Progenitor cell of endocrine pancreas (in vitro differentiated cells): ENCODE results near the gene CHRNE. TPM values are rescaled to one million over a fixed set of nuclear protein-coding genes. Genes with fewer than 3 reads are reported as not detected.

Experiments used
- DNase-seq: peaks from one replicate; pipeline ENCODE4 v3.0.0; 2021; ENCODE audit warnings: low spot score; ENCODE audit not compliant: unreplicated experiment
- H3K27ac Mint-ChIP-seq: 2 replicates; pipeline ENCODE4 v1.8.0; 2021; ENCODE audit warnings: mild to moderate bottlenecking, moderate library complexity, mixed read lengths
- H3K27me3 Mint-ChIP-seq: 2 replicates; pipeline ENCODE4 v1.8.0; 2021; ENCODE audit warnings: mixed read lengths
- H3K36me3 Mint-ChIP-seq: 2 replicates; pipeline ENCODE4 v1.8.0; 2022; ENCODE audit warnings: mixed read lengths; ENCODE audit not compliant: insufficient read depth
- H3K4me1 Mint-ChIP-seq: 2 replicates; pipeline ENCODE4 v1.8.0; 2021; ENCODE audit warnings: low read depth, mixed read lengths
- H3K4me3 Mint-ChIP-seq: 2 replicates; pipeline ENCODE4 v1.8.0; 2021; ENCODE audit warnings: low read depth, mild to moderate bottlenecking, moderate library complexity, mixed read lengths
- H3K9me3 Mint-ChIP-seq: 2 replicates; pipeline ENCODE4 v1.8.0; 2021; ENCODE audit warnings: low read depth, mixed read lengths
- total RNA-seq: library from RNA; stranded (reverse); gene quantifications from 2 replicates; pipeline ENCODE4 v1.2.1, GENCODE V29; 2021
- TF ChIP-seq, protein P1 (sequence below): fragments of 200-600 bp; sonication (generic); IDR thresholded peaks from one replicate; pipeline ENCODE4 v1.5.0; 2021; ENCODE audit warnings: antibody characterized with exemption, mild to moderate bottlenecking; ENCODE audit not compliant: unreplicated experiment

Gene CHRNE
- total RNA-seq, 1 donor from 2014 or later, result 0.36 TPM

- no peaks in the 10 kb centered on the region for H3K27me3 Mint-ChIP-seq
- peak overlapping the region; percentile 99 for H3K27ac Mint-ChIP-seq
- H3K9me3 Mint-ChIP-seq, result no peaks in the 10 kb centered on the region
- peaks cover 11% of the 10 kb centered on the region for H3K36me3 Mint-ChIP-seq
- DNase-seq, result no peak
- peaks cover 28% of the 10 kb centered on the region for H3K4me1 Mint-ChIP-seq
- TF ChIP-seq, protein P1, sequence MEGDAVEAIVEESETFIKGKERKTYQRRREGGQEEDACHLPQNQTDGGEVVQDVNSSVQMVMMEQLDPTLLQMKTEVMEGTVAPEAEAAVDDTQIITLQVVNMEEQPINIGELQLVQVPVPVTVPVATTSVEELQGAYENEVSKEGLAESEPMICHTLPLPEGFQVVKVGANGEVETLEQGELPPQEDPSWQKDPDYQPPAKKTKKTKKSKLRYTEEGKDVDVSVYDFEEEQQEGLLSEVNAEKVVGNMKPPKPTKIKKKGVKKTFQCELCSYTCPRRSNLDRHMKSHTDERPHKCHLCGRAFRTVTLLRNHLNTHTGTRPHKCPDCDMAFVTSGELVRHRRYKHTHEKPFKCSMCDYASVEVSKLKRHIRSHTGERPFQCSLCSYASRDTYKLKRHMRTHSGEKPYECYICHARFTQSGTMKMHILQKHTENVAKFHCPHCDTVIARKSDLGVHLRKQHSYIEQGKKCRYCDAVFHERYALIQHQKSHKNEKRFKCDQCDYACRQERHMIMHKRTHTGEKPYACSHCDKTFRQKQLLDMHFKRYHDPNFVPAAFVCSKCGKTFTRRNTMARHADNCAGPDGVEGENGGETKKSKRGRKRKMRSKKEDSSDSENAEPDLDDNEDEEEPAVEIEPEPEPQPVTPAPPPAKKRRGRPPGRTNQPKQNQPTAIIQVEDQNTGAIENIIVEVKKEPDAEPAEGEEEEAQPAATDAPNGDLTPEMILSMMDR, result no peak
- H3K4me3 Mint-ChIP-seq, result peak overlapping the region; percentile 85
Measured at GRCh38 chr17:4941319-4941610, 38.4 kb upstream of the CHRNE start.

DNA sequence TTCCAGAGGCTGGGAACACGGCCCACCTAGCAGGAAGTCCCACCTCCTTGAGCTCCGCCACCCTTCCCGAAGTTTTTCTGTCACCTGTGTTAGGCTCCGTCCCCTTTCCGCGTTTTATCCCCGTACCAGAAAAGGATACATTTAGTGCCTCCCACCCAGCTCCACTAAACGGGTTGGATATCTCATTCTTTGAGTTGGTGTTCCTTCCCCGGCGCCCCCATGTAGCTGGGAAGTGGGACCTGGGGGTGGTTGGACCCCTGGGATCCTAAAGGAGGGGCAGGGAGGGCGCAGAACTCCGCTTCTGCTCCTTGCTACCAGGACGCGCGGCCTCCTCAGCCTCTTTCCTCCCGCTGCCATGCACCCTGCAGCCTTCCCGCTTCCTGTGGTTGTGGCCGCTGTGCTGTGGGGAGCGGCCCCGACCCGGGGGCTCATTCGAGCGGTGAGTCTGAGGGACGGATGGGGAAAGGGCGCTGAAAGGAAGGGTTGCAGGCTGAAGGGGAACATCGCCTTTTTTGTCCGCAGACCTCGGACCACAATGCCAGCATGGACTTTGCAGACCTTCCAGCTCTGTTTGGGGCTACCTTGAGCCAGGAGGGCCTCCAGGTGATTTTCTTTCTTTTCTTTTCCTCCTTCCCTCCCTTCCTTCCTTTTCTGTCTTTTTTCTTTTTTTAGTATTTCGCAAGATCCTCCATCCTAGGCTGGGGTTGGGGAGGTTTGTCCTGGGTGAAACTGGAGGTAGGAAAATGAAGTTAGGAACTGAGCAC lies 37.8 kb upstream of the CHRNE start:
- TF ChIP-seq, protein P1, result no peak
- Mint-ChIP-seq H3K27me3 (no peaks in the 10 kb centered on the region), H3K9me3 (no peaks in the 10 kb centered on the region), H3K27ac (peak overlapping the region; percentile 99), H3K4me3 (peak overlapping the region; percentile 85), H3K4me1 (peaks cover 26% of the 10 kb centered on the region), H3K36me3 (peaks cover 11% of the 10 kb centered on the region)
- peak; percentile 45 for DNase-seq

DNA sequence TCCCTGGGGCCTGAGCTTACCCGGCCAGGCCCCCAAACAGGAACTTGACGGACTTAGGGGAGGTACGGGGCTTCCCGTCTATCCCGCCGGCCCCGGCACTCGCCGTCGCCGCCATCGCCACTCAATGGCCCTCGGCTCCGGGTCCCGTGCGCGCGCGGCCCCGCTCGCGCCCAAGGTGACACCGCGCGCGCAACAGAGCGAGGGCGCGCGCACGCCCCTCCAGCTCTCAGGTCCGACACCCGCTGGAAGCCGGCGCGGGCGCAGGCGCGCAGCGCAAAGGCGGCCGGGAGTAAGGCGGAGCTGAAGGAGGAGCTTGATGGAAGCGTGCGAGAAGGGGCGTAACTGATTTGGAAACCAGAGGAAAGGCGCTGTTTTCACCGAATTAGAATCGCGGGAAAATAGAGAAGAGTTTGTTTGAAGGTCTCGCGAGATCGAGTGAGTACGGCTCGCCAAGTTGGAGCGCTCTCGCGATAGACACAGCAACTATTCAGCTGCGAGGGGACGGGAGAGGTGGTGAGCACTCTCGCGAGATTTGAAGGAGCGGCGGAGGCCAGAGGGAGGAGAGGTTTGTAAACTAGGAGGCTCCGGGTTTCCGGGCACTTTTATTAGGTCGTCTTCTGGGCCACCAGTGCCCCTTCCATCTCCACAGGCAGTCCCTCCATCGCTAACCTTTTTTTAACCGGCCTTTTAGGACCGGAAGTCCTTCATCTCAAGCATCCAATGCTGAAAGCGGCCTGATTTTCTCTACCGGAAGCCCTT lies 37.1 kb upstream of the CHRNE start, which contains the start of the genes RNF167 and SLC25A11:
TSS of gene RNF167 (plus strand) at position 473 of the 759 bp plus-strand sequence. CDS start 642 bp downstream, outside the sequence.
TSS of gene SLC25A11 (minus strand) at position 251 of the 759 bp plus-strand sequence. CDS start at position 115, 136 bp downstream.
- peaks cover 21% of the 10 kb centered on the region for H3K4me1 Mint-ChIP-seq
- H3K27me3 Mint-ChIP-seq, result no peaks in the 10 kb centered on the region
- no peaks in the 10 kb centered on the region for H3K9me3 Mint-ChIP-seq
- TF ChIP-seq, protein P1, result no peak
- H3K36me3 Mint-ChIP-seq, result peaks cover 7% of the 10 kb centered on the region
- H3K4me3 Mint-ChIP-seq, result peak within 1 kb of the TSS; percentile 85
- peak within 1 kb of the TSS; percentile 99 for H3K27ac Mint-ChIP-seq
- DNase-seq, result peak; percentile 80

- TF ChIP-seq, protein P1, result no peak
- Mint-ChIP-seq H3K4me1 (peaks cover 21% of the 10 kb centered on the region), H3K27me3 (no peaks in the 10 kb centered on the region), H3K9me3 (no peaks in the 10 kb centered on the region), H3K36me3 (peaks cover 7% of the 10 kb centered on the region), H3K27ac (peak overlapping the region; percentile 94), H3K4me3 (peak overlapping the region; percentile 85)
- DNase-seq, result peak; percentile 33
Measured at GRCh38 chr17:4939546-4939795, 36.6 kb upstream of the CHRNE start.

GRCh38 chr17:4938688-4939545 lies 36.0 kb upstream of the CHRNE start:
- H3K36me3 Mint-ChIP-seq, result peaks cover 5% of the 10 kb centered on the region
- peaks cover 21% of the 10 kb centered on the region for H3K4me1 Mint-ChIP-seq
- H3K4me3 Mint-ChIP-seq, result peak overlapping the region; percentile 85
- H3K27ac Mint-ChIP-seq, result peak overlapping the region; percentile 94
- no peaks in the 10 kb centered on the region for H3K27me3 Mint-ChIP-seq
- no peaks in the 10 kb centered on the region for H3K9me3 Mint-ChIP-seq
- no peak for DNase-seq
- TF ChIP-seq, protein P1, result no peak
